ENCODE data around the gene COMMD10. TPM values are rescaled to one million over a fixed set of nuclear protein-coding genes. Genes with fewer than 3 reads are reported as not detected.

The COMMD10 gene
- total RNA-seq, 5 donors from 2014 or later (not counting 1 experiment from before 2014, with no cell fraction given), result 25.7 to 36.9 (median 26.1) TPM

DNA sequence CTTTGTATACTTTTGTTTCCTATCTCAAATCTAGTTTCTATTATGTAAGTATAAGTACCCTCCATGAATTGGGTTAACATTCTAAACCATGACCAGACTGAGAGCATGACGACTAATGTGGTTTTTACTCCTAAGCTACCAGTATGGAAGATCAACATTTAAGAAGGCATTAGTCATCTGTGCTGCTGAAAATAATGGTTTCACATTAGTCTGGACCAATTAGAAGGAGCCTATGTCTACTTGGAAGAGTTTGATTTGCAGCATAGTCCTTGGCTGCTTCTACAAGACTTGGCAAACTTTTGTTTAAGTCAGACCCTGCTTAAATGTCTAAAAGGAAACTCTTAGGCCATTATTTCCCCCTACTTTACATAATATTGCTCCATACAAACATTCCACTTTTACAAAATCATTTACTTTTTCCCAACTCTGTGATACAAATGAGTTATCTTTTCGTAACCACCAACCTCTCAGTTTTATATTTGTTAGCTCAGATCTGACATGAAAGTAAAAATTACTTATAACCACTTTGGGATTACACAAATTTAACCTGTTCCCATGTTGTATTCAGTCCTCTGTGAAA lies 186.7 kb downstream of the COMMD10 start:
- H3K4me1 Mint-ChIP-seq, result no peaks in the 10 kb centered on the region
- no peak for DNase-seq
- H3K27me3 ChIP-seq (replicated peaks in 1 of 2; ENCODE audit: control insufficient read depth in 2 of 2, extremely low read depth in 1 of 2, insufficient read depth in 2 of 2, low read length in 1 of 2), result no peaks in the 10 kb centered on the region
- H3K4me3 Mint-ChIP-seq, result no peak overlapping the region
- H3K27ac ChIP-seq (ENCODE audit: low read length), result no peak overlapping the region
- H3K9me3 ChIP-seq, result peaks cover 5% of the 10 kb centered on the region
- no peaks in the 10 kb centered on the region for H3K27me3 Mint-ChIP-seq
- POLR2A ChIA-PET, result no interaction called here
- no peak overlapping the region for H3K4me3 ChIP-seq (ENCODE audit: control insufficient read depth in 1 of 2, extremely low read depth in 1 of 2, low read length in 1 of 2)
- no peaks in the 10 kb centered on the region for H3K36me3 ChIP-seq (ENCODE audit: control insufficient read depth in 2 of 2, extremely low read depth in 1 of 2, insufficient read depth in 1 of 2, low read length in 1 of 2)
- WGBS (ENCODE audit: insufficient coverage), result 100% methylated on average over 1 of the region's 2 CpGs
- H3K36me3 Mint-ChIP-seq, result peaks cover 47% of the 10 kb centered on the region
- H3K9me3 Mint-ChIP-seq, result peaks cover 11 to 29% (median 15%) of the 10 kb centered on the region in 3 donors
- no peaks in the 10 kb centered on the region for H3K4me1 ChIP-seq (ENCODE audit: control insufficient read depth in 1 of 2, extremely low read depth in 1 of 2, insufficient read depth in 2 of 2, low read length in 2 of 2)
- no peak overlapping the region for H3K27ac Mint-ChIP-seq
- CTCF ChIA-PET, result no interaction called here
- ATAC-seq (replicated peaks in 1 of 4), result no peak

GRCh38 chr5:116272281-116272941 lies 187.6 kb downstream of the COMMD10 start:
- ChIA-PET POLR2A (no interaction called here), CTCF (no interaction called here)
- no peaks in the 10 kb centered on the region for H3K4me1 ChIP-seq (ENCODE audit: control insufficient read depth in 1 of 2, extremely low read depth in 1 of 2, insufficient read depth in 2 of 2, low read length in 2 of 2)
- no peak overlapping the region for H3K27ac ChIP-seq (ENCODE audit: low read length)
- no peaks in the 10 kb centered on the region for H3K36me3 ChIP-seq (ENCODE audit: control insufficient read depth in 2 of 2, extremely low read depth in 1 of 2, insufficient read depth in 1 of 2, low read length in 1 of 2)
- Mint-ChIP-seq H3K9me3 (peaks cover 11 to 34% (median 15%) of the 10 kb centered on the region in 3 donors), H3K27ac (no peak overlapping the region), H3K36me3 (peaks cover 45% of the 10 kb centered on the region), H3K4me3 (no peak overlapping the region), H3K4me1 (no peaks in the 10 kb centered on the region), H3K27me3 (no peaks in the 10 kb centered on the region)
- peaks cover 10% of the 10 kb centered on the region for H3K9me3 ChIP-seq
- no peak for DNase-seq
- no peak for ATAC-seq (replicated peaks in 1 of 4)
- no peaks in the 10 kb centered on the region for H3K27me3 ChIP-seq (replicated peaks in 1 of 2; ENCODE audit: control insufficient read depth in 2 of 2, extremely low read depth in 1 of 2, insufficient read depth in 2 of 2, low read length in 1 of 2)
- H3K4me3 ChIP-seq (ENCODE audit: control insufficient read depth in 1 of 2, extremely low read depth in 1 of 2, low read length in 1 of 2), result no peak overlapping the region
- WGBS (ENCODE audit: insufficient coverage), result 100% methylated on average over 1 of the region's 5 CpGs

GRCh38 chr5:116273448-116274242 lies 188.8 kb downstream of the COMMD10 start:
- H3K27ac ChIP-seq (ENCODE audit: low read length), result no peak overlapping the region
- CTCF ChIA-PET, result no interaction called here
- H3K4me3 ChIP-seq (ENCODE audit: control insufficient read depth in 1 of 2, extremely low read depth in 1 of 2, low read length in 1 of 2), result no peak overlapping the region
- no peak for DNase-seq
- no CpG with 5 or more reads among the region's 1 CpG for WGBS (ENCODE audit: insufficient coverage)
- no peak for ATAC-seq (replicated peaks in 1 of 4)
- no peaks in the 10 kb centered on the region for H3K27me3 Mint-ChIP-seq
- H3K4me1 Mint-ChIP-seq, result no peaks in the 10 kb centered on the region
- H3K9me3 Mint-ChIP-seq, result peaks cover 11 to 38% (median 15%) of the 10 kb centered on the region in 3 donors
- no peak overlapping the region for H3K4me3 Mint-ChIP-seq
- H3K9me3 ChIP-seq, result peaks cover 12% of the 10 kb centered on the region
- H3K27me3 ChIP-seq (replicated peaks in 1 of 2; ENCODE audit: control insufficient read depth in 2 of 2, extremely low read depth in 1 of 2, insufficient read depth in 2 of 2, low read length in 1 of 2), result no peaks in the 10 kb centered on the region
- POLR2A ChIA-PET, result no interaction called here
- peaks cover 52% of the 10 kb centered on the region for H3K36me3 Mint-ChIP-seq
- H3K4me1 ChIP-seq (ENCODE audit: control insufficient read depth in 1 of 2, extremely low read depth in 1 of 2, insufficient read depth in 2 of 2, low read length in 2 of 2), result no peaks in the 10 kb centered on the region
- H3K27ac Mint-ChIP-seq, result no peak overlapping the region
- no peaks in the 10 kb centered on the region for H3K36me3 ChIP-seq (ENCODE audit: control insufficient read depth in 2 of 2, extremely low read depth in 1 of 2, insufficient read depth in 1 of 2, low read length in 1 of 2)

- 73% methylated on average over 1 of the region's 1 CpG for WGBS (ENCODE audit: insufficient coverage)
- Histone ChIP-seq H3K36me3 (ENCODE audit: control insufficient read depth in 2 of 2, extremely low read depth in 1 of 2, insufficient read depth in 1 of 2, low read length in 1 of 2) (no peaks in the 10 kb centered on the region), H3K27me3 (replicated peaks in 1 of 2; ENCODE audit: control insufficient read depth in 2 of 2, extremely low read depth in 1 of 2, insufficient read depth in 2 of 2, low read length in 1 of 2) (no peaks in the 10 kb centered on the region), H3K27ac (ENCODE audit: low read length) (no peak overlapping the region), H3K4me1 (ENCODE audit: control insufficient read depth in 1 of 2, extremely low read depth in 1 of 2, insufficient read depth in 2 of 2, low read length in 2 of 2) (no peaks in the 10 kb centered on the region), H3K4me3 (ENCODE audit: control insufficient read depth in 1 of 2, extremely low read depth in 1 of 2, low read length in 1 of 2) (no peak overlapping the region), H3K9me3 (peaks cover 12% of the 10 kb centered on the region)
- ChIA-PET CTCF (no interaction called here), POLR2A (no interaction called here)
- DNase-seq (no peak), ATAC-seq (replicated peaks in 1 of 4) (no peak)
- Mint-ChIP-seq H3K9me3 (peaks cover 14 to 42% (median 15%) of the 10 kb centered on the region in 3 donors), H3K27me3 (no peaks in the 10 kb centered on the region), H3K4me1 (peaks cover 0 to 3% (median 0%) of the 10 kb centered on the region in 3 donors), H3K27ac (no peak overlapping the region), H3K4me3 (no peak overlapping the region), H3K36me3 (peaks cover 56% of the 10 kb centered on the region)
These were observed 189.4 kb downstream of the COMMD10 start for GRCh38 chr5:116274251-116274650.

DNA sequence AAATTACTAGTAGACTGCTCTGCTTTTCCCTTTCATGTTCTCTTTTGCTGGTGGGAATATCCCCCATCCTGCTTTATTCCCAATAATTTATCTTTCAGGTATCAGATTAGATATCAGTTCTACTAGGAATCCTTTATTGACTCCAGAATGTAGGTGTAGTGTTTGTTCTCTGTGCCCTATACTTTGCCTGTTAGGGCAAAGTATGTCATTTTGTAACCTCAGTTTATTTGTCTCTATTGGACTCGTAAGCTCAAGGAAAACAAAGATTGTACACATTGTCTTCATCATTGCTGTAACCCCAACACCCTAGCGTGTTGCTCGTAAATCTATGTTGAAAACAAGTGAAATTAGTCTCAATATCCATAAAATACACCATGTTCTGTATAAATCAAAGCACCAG lies 190.5 kb downstream of the COMMD10 start:
- Mint-ChIP-seq H3K27ac (no peak overlapping the region), H3K9me3 (peaks cover 14 to 42% (median 15%) of the 10 kb centered on the region in 3 donors), H3K4me1 (peaks cover 0 to 9% (median 4%) of the 10 kb centered on the region in 3 donors), H3K4me3 (no peak overlapping the region), H3K27me3 (no peaks in the 10 kb centered on the region), H3K36me3 (peaks cover 61% of the 10 kb centered on the region)
- ChIA-PET POLR2A (no interaction called here), CTCF (interaction anchor here in 1 of 2 donors (0.6 kb wide), 1 partner anchor 11 kb away, joined by 3 read pairs; no protein-coding TSS in a partner anchor)
- Histone ChIP-seq H3K27me3 (replicated peaks in 1 of 2; ENCODE audit: control insufficient read depth in 2 of 2, extremely low read depth in 1 of 2, insufficient read depth in 2 of 2, low read length in 1 of 2) (no peaks in the 10 kb centered on the region), H3K4me1 (ENCODE audit: control insufficient read depth in 1 of 2, extremely low read depth in 1 of 2, insufficient read depth in 2 of 2, low read length in 2 of 2) (no peaks in the 10 kb centered on the region), H3K36me3 (ENCODE audit: control insufficient read depth in 2 of 2, extremely low read depth in 1 of 2, insufficient read depth in 1 of 2, low read length in 1 of 2) (no peaks in the 10 kb centered on the region), H3K27ac (ENCODE audit: low read length) (no peak overlapping the region), H3K9me3 (peaks cover 12% of the 10 kb centered on the region), H3K4me3 (ENCODE audit: control insufficient read depth in 1 of 2, extremely low read depth in 1 of 2, low read length in 1 of 2) (no peak overlapping the region)
- no peak for DNase-seq
- no peak for ATAC-seq (replicated peaks in 1 of 4)
- no CpG with 5 or more reads among the region's 3 CpGs for WGBS (ENCODE audit: insufficient coverage)

DNA sequence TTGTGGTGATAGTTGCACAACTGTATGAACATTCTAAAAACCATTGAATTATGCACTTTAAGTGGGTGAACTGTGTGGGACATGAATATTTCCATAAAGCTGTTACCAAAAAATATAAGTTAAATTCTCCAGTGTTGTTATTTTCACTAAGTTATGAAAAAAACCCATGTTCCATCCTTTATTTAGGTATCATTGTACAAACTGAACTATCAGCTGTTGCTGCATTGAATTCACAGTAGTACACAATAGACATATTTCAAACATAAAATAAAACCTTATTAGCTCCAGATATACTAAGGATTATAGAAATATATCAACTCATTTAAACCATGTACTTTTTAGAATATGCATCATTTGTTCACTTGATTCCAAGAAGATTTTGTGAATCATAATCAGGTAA lies 192.1 kb downstream of the COMMD10 start:
- ATAC-seq (replicated peaks in 1 of 4) (no peak), DNase-seq (no peak)
- H3K27ac ChIP-seq (ENCODE audit: low read length), result no peak overlapping the region
- CTCF ChIA-PET, result no interaction called here
- POLR2A ChIA-PET, result no interaction called here
- Mint-ChIP-seq H3K4me3 (no peak overlapping the region), H3K9me3 (peaks cover 15 to 35% (median 15%) of the 10 kb centered on the region in 3 donors), H3K36me3 (peaks cover 58% of the 10 kb centered on the region), H3K4me1 (peaks cover 7 to 22% (median 14%) of the 10 kb centered on the region in 3 donors), H3K27me3 (no peaks in the 10 kb centered on the region), H3K27ac (no peak overlapping the region)
- no peaks in the 10 kb centered on the region for H3K4me1 ChIP-seq (ENCODE audit: control insufficient read depth in 1 of 2, extremely low read depth in 1 of 2, insufficient read depth in 2 of 2, low read length in 2 of 2)
- H3K27me3 ChIP-seq (replicated peaks in 1 of 2; ENCODE audit: control insufficient read depth in 2 of 2, extremely low read depth in 1 of 2, insufficient read depth in 2 of 2, low read length in 1 of 2), result no peaks in the 10 kb centered on the region
- H3K36me3 ChIP-seq (ENCODE audit: control insufficient read depth in 2 of 2, extremely low read depth in 1 of 2, insufficient read depth in 1 of 2, low read length in 1 of 2), result no peaks in the 10 kb centered on the region
- no peak overlapping the region for H3K4me3 ChIP-seq (ENCODE audit: control insufficient read depth in 1 of 2, extremely low read depth in 1 of 2, low read length in 1 of 2)
- H3K9me3 ChIP-seq, result peaks cover 12% of the 10 kb centered on the region
